DND-41 (cell line): ENCODE measurements around the gene GRIN3B.

Experiments used
- ATAC-seq: fragments of 200-7000 bp; cut with Tn5 transposase; 3 replicates; pipeline ENCODE4 v1.9.1; 2021; ENCODE audit warnings: low read depth; ENCODE audit not compliant: insufficient read depth
- DNase-seq: peaks from one replicate; pipeline ENCODE4 v3.0.0-alpha.2; 2020
- H2AFZ ChIP-seq: 2 replicates; pipeline ENCODE4 v1.6.0; 2012; ENCODE audit warnings: low read depth, low read length
- H3K27ac ChIP-seq: 2 replicates; pipeline ENCODE4 v1.5.1; 2012; ENCODE audit warnings: low read length, inconsistent platforms
- H3K27me3 ChIP-seq: fragments of 200-600 bp; sonication (generic); 2 replicates; pipeline ENCODE4 v1.6.0; 2012; ENCODE audit warnings: low read length, mild to moderate bottlenecking, inconsistent platforms; ENCODE audit not compliant: insufficient read depth, poor library complexity
- H3K36me3 ChIP-seq: 2 replicates; pipeline ENCODE4 v1.5.1; 2012; ENCODE audit warnings: low read length, inconsistent platforms; ENCODE audit not compliant: insufficient read depth
- H3K4me1 ChIP-seq: 2 replicates; pipeline ENCODE4 v1.5.1; 2012; ENCODE audit warnings: mild to moderate bottlenecking, low read length; ENCODE audit not compliant: insufficient read depth
- H3K4me2 ChIP-seq: 2 replicates; pipeline ENCODE4 v1.6.0; 2012; ENCODE audit warnings: mild to moderate bottlenecking, moderate library complexity, low read length, inconsistent platforms; ENCODE audit not compliant: insufficient read depth
- H3K4me3 ChIP-seq, 2 experiments: fragments of 200-600 bp in 1 of 2; shearing (Covaris generic) in 1 of 2; 2 replicates each; pipeline ENCODE4 v1.5.1; 2012 to 2016; ENCODE audit warnings: inconsistent platforms in 2 of 2, low read length in 2 of 2, mild to moderate bottlenecking in 2 of 2, low read depth in 1 of 2, moderate library complexity in 1 of 2
- H3K79me2 ChIP-seq: 2 replicates; pipeline ENCODE4 v1.6.0; 2012; ENCODE audit warnings: low read length, inconsistent platforms; ENCODE audit not compliant: insufficient read depth
- H3K9ac ChIP-seq: 2 replicates; pipeline ENCODE4 v1.6.0; 2012; ENCODE audit warnings: low read depth, mild to moderate bottlenecking, inconsistent platforms, low read length, moderate library complexity
- H3K9me3 ChIP-seq: 2 replicates; pipeline ENCODE4 v1.5.1; 2012; ENCODE audit warnings: low read length, moderate library complexity, mild to moderate bottlenecking, inconsistent platforms; ENCODE audit not compliant: insufficient read depth, severe bottlenecking
- H4K20me1 ChIP-seq: 2 replicates; pipeline ENCODE4 v1.6.0; 2012; ENCODE audit warnings: low read length; ENCODE audit not compliant: insufficient read depth
- CTCF ChIP-seq: IDR thresholded peaks from 2 replicates; pipeline ENCODE4 v1.5.1; 2012; ENCODE audit warnings: borderline replicate concordance, low read length, moderate library complexity, mild to moderate bottlenecking; ENCODE audit not compliant: poor library complexity, severe bottlenecking; ENCODE audit errors: extremely low read depth
- EZH2 ChIP-seq: IDR thresholded peaks from 3 replicates; pipeline ENCODE4 v1.6.1; 2012; ENCODE audit warnings: borderline replicate concordance, low read depth, mild to moderate bottlenecking, moderate library complexity, low read length, inconsistent platforms; ENCODE audit not compliant: severe bottlenecking

GRIN3B gene

GRCh38 chr19:982567-983170 is 17.6 kb upstream of the GRIN3B start:
- Histone ChIP-seq H3K4me1 (peaks cover 37% of the 10 kb centered on the region), H3K9ac (peak overlapping the region; percentile 70), H4K20me1 (peaks cover 9% of the 10 kb centered on the region; the same call in 1 of the 2 replicates), H3K4me2 (peak overlapping the region; percentile 72), H3K27ac (peak overlapping the region; percentile 62), H3K79me2 (peaks cover 31% of the 10 kb centered on the region), H3K4me3 (peak overlapping the region; percentile 16 to 70; a peak in 3 of 4 replicates), H3K9me3 (no peaks in the 10 kb centered on the region), H3K27me3 (no peaks in the 10 kb centered on the region), H3K36me3 (peaks cover 23% of the 10 kb centered on the region), H2AFZ (peak overlapping the region; percentile 87)
- ATAC-seq (peak; percentile 87), DNase-seq (peak; percentile 80)
- TF ChIP-seq CTCF (peak; percentile 96), EZH2 (no peak)

- H3K4me3 ChIP-seq, result peak within 1 kb of the TSS; percentile 42 to 70; a peak in 3 of 4 replicates
Measured at GRCh38 chr19:984165-984967, 15.9 kb upstream of the GRIN3B start, which contains the start of gene WDR18. Gene WDR18, plus strand, starts transcription at chr19:984345. Its CDS starts 9 bp downstream, at chr19:984354.

GRCh38 chr19:986083-986482 is 14.1 kb upstream of the GRIN3B start:
- Histone ChIP-seq H3K27me3 (no peaks in the 10 kb centered on the region), H3K27ac (no peak overlapping the region), H3K36me3 (peaks cover 50% of the 10 kb centered on the region), H3K79me2 (peaks cover 31% of the 10 kb centered on the region), H3K4me1 (peaks cover 37% of the 10 kb centered on the region), H3K9me3 (no peaks in the 10 kb centered on the region), H2AFZ (no peak overlapping the region), H3K4me2 (0 out of 2 replicates have a peak overlapping the region, but pooled peaks have one; percentile 72), H3K4me3 (no peak overlapping the region), H3K9ac (no peak overlapping the region), H4K20me1 (peaks cover 29% of the 10 kb centered on the region)
- no peak for ATAC-seq
- no peak for TF ChIP-seq CTCF
- TF ChIP-seq EZH2, result no peak
- no peak for DNase-seq

More at GRCh38 chr19:984165-984967, 15.9 kb upstream of the GRIN3B start, which contains the start of gene WDR18:
- Histone ChIP-seq H3K4me1 (peaks cover 37% of the 10 kb centered on the region), H3K36me3 (peaks cover 35% of the 10 kb centered on the region), H3K27ac (peak within 1 kb of the TSS; percentile 87), H3K9ac (peak within 1 kb of the TSS; percentile 70), H3K27me3 (no peaks in the 10 kb centered on the region), H2AFZ (peak within 1 kb of the TSS; percentile 84), H3K9me3 (no peaks in the 10 kb centered on the region), H3K79me2 (peaks cover 31% of the 10 kb centered on the region), H4K20me1 (peaks cover 18% of the 10 kb centered on the region), H3K4me2 (peak within 1 kb of the TSS; percentile 72)
- TF ChIP-seq CTCF, result peak; percentile 20
- no peak for TF ChIP-seq EZH2
- ATAC-seq (peak; percentile 81), DNase-seq (peak; percentile 91)
